Body of pancreas (tissue), 4 donors: Measurements from ENCODE around the gene IGSF3. TPM values are rescaled to one million over a fixed set of nuclear protein-coding genes. Genes with fewer than 3 reads are reported as not detected.

Source experiments
- ATAC-seq: fragments of 150-250 bp; one replicate; pipeline ENCODE4 v1.9.1; 2016
- DNase-seq, 4 donors: peaks; one replicate each; pipeline ENCODE4 v3.0.0-alpha.2; 2019
- H3K27ac ChIP-seq, 4 donors: fragments of 200-600 bp; sonication (generic); 1 replicate in 3 of 4; 2 replicates in 1 of 4; pipeline versions ENCODE4 v1.5.1 to v1.6.1; 2016 to 2019; ENCODE audit warnings: mild to moderate bottlenecking in 1 of 4, mixed read lengths in 1 of 4, moderate library complexity in 1 of 4
- H3K27me3 ChIP-seq, 2 donors: fragments of 200-600 bp; sonication (generic); one replicate each; pipeline ENCODE4 v1.6.0; 2016; ENCODE audit warnings: mild to moderate bottlenecking in 1 of 2
- H3K36me3 ChIP-seq, 2 donors: fragments of 200-600 bp; sonication (generic); replicated peaks in 1 of 2; 2 replicates each; pipeline ENCODE4 v1.5.1; 2016; ENCODE audit warnings: low read depth in 2 of 2; ENCODE audit not compliant: insufficient read depth in 1 of 2
- H3K4me1 ChIP-seq: fragments of 200-600 bp; sonication (generic); one replicate; pipeline ENCODE4 v1.6.0; 2016
- H3K4me3 ChIP-seq, 2 donors: fragments of 200-600 bp; sonication (generic); 1 replicate in 1 of 2; 2 replicates in 1 of 2; pipeline ENCODE4 v1.5.1; 2016 to 2019
- H3K9me3 ChIP-seq, 3 donors: fragments of 200-600 bp; sonication (generic); 1 replicate in 2 of 3; 2 replicates in 1 of 3; pipeline ENCODE4 v1.5.1; 2016
- CTCF ChIP-seq, 7 experiments: fragments of 450-650 bp in 4 of 7; fragments of 200-600 bp in 3 of 7; sonication (generic) in 3 of 7; IDR thresholded peaks; one replicate each; pipeline ENCODE4 v1.5.1; 2016 to 2019; ENCODE audit warnings: antibody characterized with exemption in 7 of 7
- POLR2A ChIP-seq, 3 donors: fragments of 450-650 bp; IDR thresholded peaks; one replicate each; pipeline ENCODE4 v1.6.1; 2016; ENCODE audit warnings: antibody characterized with exemption in 3 of 3, mild to moderate bottlenecking in 2 of 3
- WGBS, 2 donors: methylation state at CpG; one replicate each; pipeline ENCODE4 v1.1.5; 2017; 5-methylcytosine and 5-hydroxymethylcytosine counted together
- intact Hi-C: fragments of 100-400 bp; cut with DNase I; formaldehyde crosslinking; loops from one replicate; pipeline ENCODE4 v1.15.1; 2023
- total RNA-seq, 2 donors: library from RNA; depleted of rRNA; stranded (reverse); fragments of >200 nt; gene quantifications; one replicate each; pipeline ENCODE4 v1.1.0, GENCODE V29; 2016

The IGSF3 gene
- total RNA-seq, 2 donors from 2014 or later = 4.6 to 5.2 TPM

- ATAC-seq = no peak
- peaks cover 5% of the 10 kb centered on the region for H3K4me1 ChIP-seq
- no peaks in the 10 kb centered on the region for H3K27me3 ChIP-seq
- no peaks in the 10 kb centered on the region for H3K9me3 ChIP-seq
- no peak overlapping the region for H3K4me3 ChIP-seq
- no peak overlapping the region for H3K27ac ChIP-seq
- no peaks in the 10 kb centered on the region for H3K36me3 ChIP-seq
- intact Hi-C loops = no loop called here
- DNase-seq = no peak
- TF ChIP-seq CTCF (IDR thresholded peaks at IDR 0.05) (no peak), POLR2A (IDR thresholded peaks at IDR 0.05) (no peak)
- WGBS, 2 donors = 34 to 50% methylated on average over 3 of the region's 3 CpGs
These were observed 23.4 kb upstream of the IGSF3 start for GRCh38 chr1:116690849-116691406.

- TF ChIP-seq POLR2A (IDR thresholded peaks at IDR 0.05) = no peak
- no peak for TF ChIP-seq CTCF (IDR thresholded peaks at IDR 0.05)
- no peaks in the 10 kb centered on the region for H3K9me3 ChIP-seq
- DNase-seq = no peak
- WGBS, 2 donors = 68 to 78% methylated on average over 2 of the region's 2 CpGs
- no peak overlapping the region for H3K27ac ChIP-seq
- H3K36me3 ChIP-seq = no peaks in the 10 kb centered on the region
- intact Hi-C loops = no loop called here
- H3K4me3 ChIP-seq = no peak overlapping the region
- H3K27me3 ChIP-seq = no peaks in the 10 kb centered on the region
- peaks cover 5% of the 10 kb centered on the region for H3K4me1 ChIP-seq
- ATAC-seq = no peak
These were observed 22.9 kb upstream of the IGSF3 start for GRCh38 chr1:116690396-116690848.

GRCh38 chr1:116686723-116687352 is 19.3 kb upstream of the IGSF3 start:
- WGBS, 2 donors = 77 to 82% methylated on average over 4 of the region's 4 CpGs
- Histone ChIP-seq H3K27ac (peak overlapping the region in 1 of 4 donors; percentile 30), H3K36me3 (no peaks in the 10 kb centered on the region), H3K9me3 (no peaks in the 10 kb centered on the region), H3K27me3 (no peaks in the 10 kb centered on the region), H3K4me1 (peaks cover 5% of the 10 kb centered on the region), H3K4me3 (no peak overlapping the region)
- no peak for DNase-seq
- ATAC-seq = no peak
- TF ChIP-seq POLR2A (IDR thresholded peaks at IDR 0.05) (no peak), CTCF (IDR thresholded peaks at IDR 0.05) (no peak)
- intact Hi-C loops = no loop called here

DNA sequence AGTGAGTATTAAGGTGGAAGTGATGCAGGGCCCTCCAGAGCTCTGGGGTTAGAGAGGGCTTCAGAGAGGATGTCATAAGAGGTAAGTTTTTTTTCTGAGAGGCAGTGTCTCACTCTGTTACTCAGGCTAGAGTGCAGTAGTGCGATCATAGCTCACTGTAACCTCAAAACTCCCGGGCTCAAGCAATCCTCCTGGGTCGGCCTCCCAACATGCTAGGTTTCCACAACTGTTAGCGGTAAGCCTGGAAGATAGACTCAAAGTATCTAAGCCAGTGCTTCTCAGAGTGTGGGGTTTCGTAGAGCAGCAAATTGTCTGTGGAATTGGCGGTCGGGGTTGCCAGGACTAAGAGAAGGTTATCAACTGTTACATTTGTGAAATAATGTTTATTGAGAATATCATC is 18.6 kb upstream of the IGSF3 start:
- no peaks in the 10 kb centered on the region for H3K27me3 ChIP-seq
- WGBS, 2 donors = 91 to 98% methylated on average over 7 of the region's 7 CpGs
- intact Hi-C loops = no loop called here

More for the DNA sequence above, 18.6 kb upstream of the IGSF3 start:
- Histone ChIP-seq H3K4me3 (no peak overlapping the region), H3K9me3 (no peaks in the 10 kb centered on the region), H3K4me1 (peaks cover 5% of the 10 kb centered on the region), H3K27ac (no peak overlapping the region), H3K36me3 (no peaks in the 10 kb centered on the region)
- no peak for ATAC-seq
- no peak for TF ChIP-seq CTCF (IDR thresholded peaks at IDR 0.05)
- no peak for TF ChIP-seq POLR2A (IDR thresholded peaks at IDR 0.05)
- DNase-seq = no peak
